HEK293 (cell line): Measurements from ENCODE around the gene COP1.

Experiments
- BCL11A ChIP-seq: fragments of 450-650 bp; formaldehyde crosslinking; IDR thresholded peaks from 2 replicates; pipeline ENCODE4 v1.5.1; 2016; ENCODE audit warnings: low read depth, missing biosample characterization, missing genetic modification characterization
- SP2 ChIP-seq: fragments of 450-650 bp; formaldehyde crosslinking; IDR thresholded peaks from 2 replicates; pipeline ENCODE4 v1.5.1; 2016; ENCODE audit warnings: missing biosample characterization, missing genetic modification characterization
- TCF7L2 ChIP-seq: IDR thresholded peaks from 2 replicates; pipeline ENCODE4 v1.6.1; 2011; ENCODE audit warnings: low read depth, mild to moderate bottlenecking, inconsistent platforms, low read length, moderate library complexity, borderline replicate concordance
- ZNF155 ChIP-seq: fragments of 450-650 bp; formaldehyde crosslinking; IDR thresholded peaks from 2 replicates; pipeline ENCODE4 v1.5.1; 2016; ENCODE audit warnings: missing biosample characterization, missing genetic modification characterization
- ZNF24 ChIP-seq: fragments of 450-650 bp; formaldehyde crosslinking; IDR thresholded peaks from 2 replicates; pipeline ENCODE4 v1.5.1; 2016; ENCODE audit warnings: missing biosample characterization, missing genetic modification characterization
- ZNF626 ChIP-seq: fragments of 450-650 bp; sonication (Bioruptor Pico); formaldehyde crosslinking; IDR thresholded peaks from 2 replicates; pipeline ENCODE4 v1.5.1; 2018; ENCODE audit warnings: missing biosample characterization, missing genetic modification characterization, inconsistent platforms
- ZNF707 ChIP-seq: fragments of 450-650 bp; formaldehyde crosslinking; IDR thresholded peaks from 2 replicates; pipeline ENCODE4 v1.5.1; 2016; ENCODE audit warnings: missing biosample characterization, missing genetic modification characterization
- TF ChIP-seq, protein P1 (sequence below): fragments of 450-650 bp; formaldehyde crosslinking; IDR thresholded peaks from 2 replicates; pipeline ENCODE4 v1.5.1; 2016; ENCODE audit warnings: missing biosample characterization, missing genetic modification characterization, low read depth
- TF ChIP-seq, protein P2 (sequence below): fragments of 450-650 bp; formaldehyde crosslinking; IDR thresholded peaks from 2 replicates; pipeline ENCODE4 v1.5.1; 2016; ENCODE audit warnings: missing biosample characterization, missing genetic modification characterization
- TF ChIP-seq, protein P3 (sequence below): fragments of 450-650 bp; formaldehyde crosslinking; IDR thresholded peaks from 2 replicates; pipeline ENCODE4 v1.5.1; 2017; ENCODE audit warnings: missing biosample characterization, missing genetic modification characterization

DNA sequence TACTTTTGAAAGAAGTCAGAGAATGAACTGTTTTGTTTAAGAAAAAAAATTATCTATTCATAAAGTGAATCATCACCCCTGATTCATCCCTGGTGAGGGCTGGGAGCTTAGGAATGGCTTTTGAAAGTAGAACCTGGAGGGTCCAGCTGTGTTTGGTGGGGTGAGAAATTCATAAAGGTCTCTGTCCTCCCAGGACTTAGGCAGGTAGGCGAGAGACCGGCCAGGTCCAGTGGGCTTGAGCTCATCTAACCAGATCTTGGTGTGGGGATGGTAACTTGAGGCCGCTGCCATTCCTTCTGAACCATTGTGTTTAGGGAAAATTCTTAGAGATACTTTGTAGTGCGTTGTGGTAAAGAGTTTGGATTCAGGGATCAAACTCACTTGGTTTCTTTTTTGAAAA lies 306.9 kb downstream of the COP1 start:
- no peak for TF ChIP-seq ZNF707 (tag by site-specific recombination)
- TF ChIP-seq BCL11A (tag by site-specific recombination) = no peak
- TF ChIP-seq ZNF155 (tag by site-specific recombination) = no peak
- no peak for TF ChIP-seq TCF7L2
- TF ChIP-seq ZNF24 = no peak
- TF ChIP-seq, protein P1, sequence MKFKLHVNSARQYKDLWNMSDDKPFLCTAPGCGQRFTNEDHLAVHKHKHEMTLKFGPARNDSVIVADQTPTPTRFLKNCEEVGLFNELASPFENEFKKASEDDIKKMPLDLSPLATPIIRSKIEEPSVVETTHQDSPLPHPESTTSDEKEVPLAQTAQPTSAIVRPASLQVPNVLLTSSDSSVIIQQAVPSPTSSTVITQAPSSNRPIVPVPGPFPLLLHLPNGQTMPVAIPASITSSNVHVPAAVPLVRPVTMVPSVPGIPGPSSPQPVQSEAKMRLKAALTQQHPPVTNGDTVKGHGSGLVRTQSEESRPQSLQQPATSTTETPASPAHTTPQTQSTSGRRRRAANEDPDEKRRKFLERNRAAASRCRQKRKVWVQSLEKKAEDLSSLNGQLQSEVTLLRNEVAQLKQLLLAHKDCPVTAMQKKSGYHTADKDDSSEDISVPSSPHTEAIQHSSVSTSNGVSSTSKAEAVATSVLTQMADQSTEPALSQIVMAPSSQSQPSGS (tag by site-specific recombination) = no peak
- TF ChIP-seq, protein P2, sequence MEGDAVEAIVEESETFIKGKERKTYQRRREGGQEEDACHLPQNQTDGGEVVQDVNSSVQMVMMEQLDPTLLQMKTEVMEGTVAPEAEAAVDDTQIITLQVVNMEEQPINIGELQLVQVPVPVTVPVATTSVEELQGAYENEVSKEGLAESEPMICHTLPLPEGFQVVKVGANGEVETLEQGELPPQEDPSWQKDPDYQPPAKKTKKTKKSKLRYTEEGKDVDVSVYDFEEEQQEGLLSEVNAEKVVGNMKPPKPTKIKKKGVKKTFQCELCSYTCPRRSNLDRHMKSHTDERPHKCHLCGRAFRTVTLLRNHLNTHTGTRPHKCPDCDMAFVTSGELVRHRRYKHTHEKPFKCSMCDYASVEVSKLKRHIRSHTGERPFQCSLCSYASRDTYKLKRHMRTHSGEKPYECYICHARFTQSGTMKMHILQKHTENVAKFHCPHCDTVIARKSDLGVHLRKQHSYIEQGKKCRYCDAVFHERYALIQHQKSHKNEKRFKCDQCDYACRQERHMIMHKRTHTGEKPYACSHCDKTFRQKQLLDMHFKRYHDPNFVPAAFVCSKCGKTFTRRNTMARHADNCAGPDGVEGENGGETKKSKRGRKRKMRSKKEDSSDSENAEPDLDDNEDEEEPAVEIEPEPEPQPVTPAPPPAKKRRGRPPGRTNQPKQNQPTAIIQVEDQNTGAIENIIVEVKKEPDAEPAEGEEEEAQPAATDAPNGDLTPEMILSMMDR (tag by site-specific recombination) = no peak
- TF ChIP-seq, protein P3, sequence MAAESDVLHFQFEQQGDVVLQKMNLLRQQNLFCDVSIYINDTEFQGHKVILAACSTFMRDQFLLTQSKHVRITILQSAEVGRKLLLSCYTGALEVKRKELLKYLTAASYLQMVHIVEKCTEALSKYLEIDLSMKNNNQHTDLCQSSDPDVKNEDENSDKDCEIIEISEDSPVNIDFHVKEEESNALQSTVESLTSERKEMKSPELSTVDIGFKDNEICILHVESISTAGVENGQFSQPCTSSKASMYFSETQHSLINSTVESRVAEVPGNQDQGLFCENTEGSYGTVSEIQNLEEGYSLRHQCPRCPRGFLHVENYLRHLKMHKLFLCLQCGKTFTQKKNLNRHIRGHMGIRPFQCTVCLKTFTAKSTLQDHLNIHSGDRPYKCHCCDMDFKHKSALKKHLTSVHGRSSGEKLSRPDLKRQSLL = no peak
- TF ChIP-seq ZNF626 (tag by site-specific recombination) = no peak
- TF ChIP-seq SP2 (tag by site-specific recombination) = no peak
